ENCODE data around the gene CYP26B1.

The CYP26B1 gene, protein sequence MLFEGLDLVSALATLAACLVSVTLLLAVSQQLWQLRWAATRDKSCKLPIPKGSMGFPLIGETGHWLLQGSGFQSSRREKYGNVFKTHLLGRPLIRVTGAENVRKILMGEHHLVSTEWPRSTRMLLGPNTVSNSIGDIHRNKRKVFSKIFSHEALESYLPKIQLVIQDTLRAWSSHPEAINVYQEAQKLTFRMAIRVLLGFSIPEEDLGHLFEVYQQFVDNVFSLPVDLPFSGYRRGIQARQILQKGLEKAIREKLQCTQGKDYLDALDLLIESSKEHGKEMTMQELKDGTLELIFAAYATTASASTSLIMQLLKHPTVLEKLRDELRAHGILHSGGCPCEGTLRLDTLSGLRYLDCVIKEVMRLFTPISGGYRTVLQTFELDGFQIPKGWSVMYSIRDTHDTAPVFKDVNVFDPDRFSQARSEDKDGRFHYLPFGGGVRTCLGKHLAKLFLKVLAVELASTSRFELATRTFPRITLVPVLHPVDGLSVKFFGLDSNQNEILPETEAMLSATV

DNA sequence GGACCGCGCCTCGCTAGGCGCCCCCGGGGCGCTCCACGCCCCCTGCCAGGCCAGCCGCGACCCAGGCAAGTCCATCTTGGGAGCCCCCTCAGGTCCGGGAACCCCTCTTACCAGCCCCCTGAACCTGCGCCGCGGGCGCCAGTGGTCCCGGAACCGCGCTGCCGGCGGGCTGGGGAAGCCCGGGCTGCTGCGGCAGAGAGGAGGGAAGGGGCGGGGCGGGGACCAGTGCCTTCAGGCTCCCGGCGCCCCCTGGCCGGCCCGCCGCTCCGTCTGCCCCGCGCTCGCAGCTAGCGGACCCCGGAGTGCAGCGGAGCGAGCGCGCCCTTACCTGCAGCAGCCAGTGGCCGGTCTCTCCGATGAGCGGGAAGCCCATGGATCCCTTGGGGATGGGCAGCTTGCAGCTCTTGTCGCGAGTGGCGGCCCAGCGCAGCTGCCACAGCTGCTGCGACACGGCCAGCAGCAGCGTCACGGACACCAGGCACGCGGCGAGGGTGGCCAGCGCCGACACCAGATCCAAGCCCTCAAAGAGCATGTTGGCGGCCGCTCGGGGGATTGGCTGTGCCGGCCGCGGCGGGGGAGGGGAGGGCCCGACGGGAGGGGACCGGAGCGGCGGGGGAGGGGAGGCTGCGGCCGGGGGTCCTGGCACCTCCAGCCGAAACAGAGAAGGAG, at the start of gene CYP26B1:
Gene CYP26B1, minus strand, starts transcription at position 560 of the 669 bp plus-strand sequence. Its CDS starts 28 bp downstream, at position 532.
- peaks cover 69% of the 10 kb centered on the region for H3K27me3 Mint-ChIP-seq (ENCODE audit: low read depth)
- H3K27ac Mint-ChIP-seq: peak within 1 kb of the TSS; percentile 60
- peak; percentile 2 for DNase-seq (ENCODE audit: low spot score)
- H3K4me3 Mint-ChIP-seq: peak within 1 kb of the TSS; percentile 59
- peaks cover 17% of the 10 kb centered on the region for H3K4me1 Mint-ChIP-seq (ENCODE audit: low read depth)
- H3K9me3 Mint-ChIP-seq: no peaks in the 10 kb centered on the region
- H3K36me3 Mint-ChIP-seq (ENCODE audit: low read depth): peaks cover 7% of the 10 kb centered on the region

DNA sequence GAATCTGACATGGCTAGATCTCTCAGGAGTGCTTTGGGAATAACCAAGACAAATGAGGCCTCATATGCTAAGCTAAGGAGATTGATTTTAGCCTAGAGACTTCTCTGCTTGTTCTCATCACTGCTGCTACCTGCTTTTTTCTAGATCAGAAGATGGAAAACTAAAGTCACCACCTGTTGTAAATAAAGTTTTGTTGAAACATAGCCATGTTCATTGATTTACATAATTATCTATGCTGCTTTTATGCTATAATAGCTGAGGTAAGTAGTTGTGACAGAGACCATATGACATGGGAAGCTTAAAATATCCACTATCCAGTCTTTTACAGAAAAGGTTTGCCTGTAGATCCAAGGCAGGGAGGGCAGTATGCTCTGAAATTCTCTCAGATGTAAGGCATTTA, 46.1 kb upstream of the CYP26B1 start:
- H3K9me3 Mint-ChIP-seq: no peaks in the 10 kb centered on the region
- no peaks in the 10 kb centered on the region for H3K27me3 Mint-ChIP-seq (ENCODE audit: low read depth)
- DNase-seq (ENCODE audit: low spot score): no peak
- H3K4me1 Mint-ChIP-seq (ENCODE audit: low read depth): no peaks in the 10 kb centered on the region
- H3K27ac Mint-ChIP-seq: no peak overlapping the region
- no peak overlapping the region for H3K4me3 Mint-ChIP-seq
- H3K36me3 Mint-ChIP-seq (ENCODE audit: low read depth): no peaks in the 10 kb centered on the region

DNA sequence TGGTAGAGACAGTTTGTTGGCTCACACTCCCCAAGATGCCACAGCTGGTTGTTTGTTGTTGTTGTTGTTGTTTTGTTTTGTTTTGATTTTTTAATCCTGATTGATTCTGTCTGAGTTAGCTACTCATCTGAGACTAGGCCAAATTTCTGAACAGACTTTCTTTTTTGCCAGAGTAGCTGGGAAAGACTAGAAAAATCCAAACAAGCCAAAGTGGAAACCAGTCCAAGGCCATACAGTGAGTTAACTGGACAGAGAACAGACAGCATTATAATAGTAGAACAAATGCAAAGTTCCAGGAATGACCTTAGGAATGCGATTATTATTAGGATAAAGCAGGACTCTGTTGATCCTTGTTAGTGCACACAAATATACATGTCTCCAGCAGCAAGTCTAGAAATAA, 43.8 kb upstream of the CYP26B1 start:
- no peaks in the 10 kb centered on the region for H3K36me3 Mint-ChIP-seq (ENCODE audit: low read depth)
- no peaks in the 10 kb centered on the region for H3K4me1 Mint-ChIP-seq (ENCODE audit: low read depth)
- H3K27ac Mint-ChIP-seq: no peak overlapping the region
- no peak overlapping the region for H3K4me3 Mint-ChIP-seq
- no peak for DNase-seq (ENCODE audit: low spot score)
- no peaks in the 10 kb centered on the region for H3K9me3 Mint-ChIP-seq
- H3K27me3 Mint-ChIP-seq (ENCODE audit: low read depth): no peaks in the 10 kb centered on the region

DNA sequence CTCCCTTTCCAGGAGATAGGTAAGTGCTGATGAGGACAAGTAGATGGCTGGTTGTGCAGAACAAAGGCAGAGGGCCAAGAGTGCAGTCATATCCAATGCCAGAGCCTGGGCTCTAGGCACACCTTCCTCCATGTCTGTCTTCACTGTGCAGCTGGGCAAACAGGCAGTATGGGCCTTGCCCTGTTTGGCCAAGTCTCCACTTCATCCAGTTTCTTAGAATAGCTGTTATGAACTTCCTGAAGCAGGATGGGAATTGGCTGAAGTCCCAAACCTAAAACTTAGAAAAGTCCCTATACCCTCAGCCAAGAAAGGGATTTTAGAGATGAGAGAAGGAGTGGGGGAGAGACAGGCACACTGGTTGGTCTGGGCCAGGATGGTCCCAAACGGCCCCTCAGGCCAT, 37.5 kb upstream of the CYP26B1 start:
- H3K27me3 Mint-ChIP-seq (ENCODE audit: low read depth): no peaks in the 10 kb centered on the region
- no peaks in the 10 kb centered on the region for H3K4me1 Mint-ChIP-seq (ENCODE audit: low read depth)
- H3K9me3 Mint-ChIP-seq: no peaks in the 10 kb centered on the region

DNA sequence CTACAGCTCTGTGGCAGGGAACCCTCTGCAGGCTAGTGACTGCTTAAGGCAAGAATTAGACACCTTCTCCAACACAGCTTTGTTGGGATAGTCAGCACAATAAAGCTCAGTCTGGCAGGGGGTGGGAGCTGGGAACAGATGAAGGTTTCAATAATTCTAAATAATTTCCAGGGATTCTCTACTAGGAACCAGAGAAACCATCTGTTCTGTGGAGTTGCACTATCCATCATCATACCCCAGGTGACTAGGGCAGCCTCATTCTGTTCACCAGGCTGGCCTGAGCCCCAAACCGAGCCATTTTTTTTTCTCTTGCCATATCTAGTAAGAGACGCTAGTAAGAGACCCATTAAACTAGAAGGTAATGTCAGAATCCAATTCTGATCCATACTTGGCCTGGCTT, 35.8 kb upstream of the CYP26B1 start:
- Mint-ChIP-seq H3K4me1 (ENCODE audit: low read depth) (no peaks in the 10 kb centered on the region), H3K36me3 (ENCODE audit: low read depth) (no peaks in the 10 kb centered on the region), H3K4me3 (no peak overlapping the region), H3K27me3 (ENCODE audit: low read depth) (no peaks in the 10 kb centered on the region), H3K9me3 (no peaks in the 10 kb centered on the region), H3K27ac (no peak overlapping the region)
- no peak for DNase-seq (ENCODE audit: low spot score)

More for the DNA sequence above, 37.5 kb upstream of the CYP26B1 start:
- DNase-seq (ENCODE audit: low spot score): no peak
- Mint-ChIP-seq H3K27ac (no peak overlapping the region), H3K4me3 (no peak overlapping the region), H3K36me3 (ENCODE audit: low read depth) (no peaks in the 10 kb centered on the region)

DNA sequence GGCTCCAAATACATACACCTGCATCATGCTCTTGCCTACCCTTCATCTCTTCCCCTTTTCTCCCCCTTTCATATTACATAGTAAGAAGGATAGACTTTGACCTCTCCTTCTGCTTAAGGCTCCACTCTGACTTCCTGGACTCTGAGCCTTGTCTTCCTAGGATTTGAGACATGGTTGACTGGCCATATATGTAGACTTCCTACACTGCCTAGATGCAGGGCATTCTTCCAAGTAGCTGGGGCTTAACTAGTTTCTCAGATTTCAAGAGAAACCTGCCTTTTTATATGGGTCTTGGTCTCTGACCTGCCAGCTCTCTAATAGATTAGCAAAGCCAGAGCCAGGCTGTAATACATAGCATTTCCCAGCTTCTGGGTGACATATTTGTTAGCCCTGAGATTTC, 35.4 kb upstream of the CYP26B1 start:
- no peak overlapping the region for H3K27ac Mint-ChIP-seq
- no peak overlapping the region for H3K4me3 Mint-ChIP-seq
- H3K4me1 Mint-ChIP-seq (ENCODE audit: low read depth): no peaks in the 10 kb centered on the region
- H3K27me3 Mint-ChIP-seq (ENCODE audit: low read depth): no peaks in the 10 kb centered on the region
- no peaks in the 10 kb centered on the region for H3K36me3 Mint-ChIP-seq (ENCODE audit: low read depth)
- no peaks in the 10 kb centered on the region for H3K9me3 Mint-ChIP-seq
- no peak for DNase-seq (ENCODE audit: low spot score)

DNA sequence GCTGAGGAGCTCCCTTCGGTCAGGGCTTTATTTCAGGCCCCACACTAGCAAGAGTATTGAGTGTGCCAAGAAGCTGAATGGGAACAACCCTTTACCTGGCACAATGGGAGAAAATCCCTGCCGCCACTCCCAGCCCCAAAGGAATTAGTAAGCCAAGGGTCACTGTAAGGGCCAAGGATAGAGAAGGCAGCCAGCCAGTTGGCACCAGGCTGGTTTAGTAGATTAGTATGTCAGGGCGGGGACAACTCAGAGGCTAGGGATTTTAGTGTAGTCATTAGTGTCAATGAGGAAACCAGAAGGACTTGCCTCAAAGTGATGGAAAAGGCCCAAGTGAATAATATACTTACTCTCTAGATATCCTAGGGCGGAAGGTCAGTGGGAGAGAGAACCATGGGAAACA, 34.9 kb upstream of the CYP26B1 start:
- H3K27ac Mint-ChIP-seq: no peak overlapping the region

DNA sequence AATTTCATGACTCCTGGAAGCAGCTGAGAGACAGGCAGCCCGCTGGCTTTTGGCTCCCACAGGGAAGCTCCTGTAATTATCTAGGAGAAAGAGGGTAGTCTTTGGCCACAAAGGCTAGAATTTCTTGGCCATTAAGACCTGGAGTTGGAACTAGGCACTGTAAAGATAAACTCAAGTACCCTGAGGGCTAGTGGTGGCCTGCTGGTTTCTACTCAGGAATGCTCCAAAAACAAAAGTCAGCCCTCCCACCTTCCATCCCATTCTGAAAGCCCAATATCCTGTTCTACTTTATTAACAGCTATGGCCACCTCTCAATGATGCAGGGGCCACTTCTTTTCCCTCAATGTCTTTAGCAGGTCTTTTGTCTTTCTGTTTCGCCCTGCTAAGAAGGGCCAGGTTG, 34.0 kb upstream of the CYP26B1 start:
- Mint-ChIP-seq H3K9me3 (no peaks in the 10 kb centered on the region), H3K4me1 (ENCODE audit: low read depth) (no peaks in the 10 kb centered on the region), H3K27ac (no peak overlapping the region)

More for the DNA sequence above, 34.9 kb upstream of the CYP26B1 start:
- Mint-ChIP-seq H3K36me3 (ENCODE audit: low read depth) (no peaks in the 10 kb centered on the region), H3K4me1 (ENCODE audit: low read depth) (no peaks in the 10 kb centered on the region), H3K9me3 (no peaks in the 10 kb centered on the region), H3K4me3 (no peak overlapping the region), H3K27me3 (ENCODE audit: low read depth) (no peaks in the 10 kb centered on the region)
- DNase-seq (ENCODE audit: low spot score): no peak

DNA sequence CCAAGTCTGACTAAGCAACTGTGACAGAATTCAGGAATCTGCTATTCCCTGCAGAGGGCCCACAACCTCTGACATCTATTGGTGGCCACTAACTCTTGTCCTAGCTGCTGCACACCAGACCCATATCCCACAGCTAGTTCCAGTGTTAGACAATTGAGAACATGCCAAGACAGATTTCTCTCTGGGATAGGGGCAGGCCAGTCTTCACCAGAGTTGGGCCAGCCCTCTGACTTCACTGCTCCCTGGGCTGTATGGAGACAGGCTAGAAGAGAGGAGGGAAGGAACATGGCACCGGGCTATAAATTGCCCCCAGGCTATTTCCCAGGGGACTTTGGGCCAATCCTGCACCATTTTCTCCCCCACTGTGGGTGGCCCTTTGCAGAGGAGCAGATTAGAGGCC, 32.7 kb upstream of the CYP26B1 start:
- H3K27me3 Mint-ChIP-seq (ENCODE audit: low read depth): no peaks in the 10 kb centered on the region
- no peak overlapping the region for H3K4me3 Mint-ChIP-seq
- H3K9me3 Mint-ChIP-seq: no peaks in the 10 kb centered on the region
- DNase-seq (ENCODE audit: low spot score): no peak
- no peaks in the 10 kb centered on the region for H3K4me1 Mint-ChIP-seq (ENCODE audit: low read depth)
- no peaks in the 10 kb centered on the region for H3K36me3 Mint-ChIP-seq (ENCODE audit: low read depth)
- no peak overlapping the region for H3K27ac Mint-ChIP-seq

More for the DNA sequence above, 34.0 kb upstream of the CYP26B1 start:
- Mint-ChIP-seq H3K27me3 (ENCODE audit: low read depth) (no peaks in the 10 kb centered on the region), H3K36me3 (ENCODE audit: low read depth) (no peaks in the 10 kb centered on the region), H3K4me3 (no peak overlapping the region)
- no peak for DNase-seq (ENCODE audit: low spot score)

DNA sequence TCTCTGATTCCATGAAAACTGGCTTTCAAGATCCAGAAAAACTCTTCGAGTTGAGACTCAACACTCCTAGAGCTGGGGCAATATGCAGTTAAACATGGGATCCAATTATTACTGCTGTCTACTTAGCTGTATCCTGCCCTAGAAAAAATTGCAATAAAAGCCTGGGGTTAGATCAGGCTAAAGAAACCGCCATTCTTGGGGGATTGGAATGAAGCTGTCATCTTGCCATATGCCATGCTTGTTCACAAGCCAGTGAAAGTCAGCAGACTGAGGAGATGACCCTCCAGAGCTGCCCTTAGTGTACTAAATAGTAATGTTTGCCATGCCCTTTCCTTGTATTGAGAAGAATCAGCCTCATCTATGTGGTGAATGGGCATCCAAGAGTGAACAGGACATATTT, 30.9 kb upstream of the CYP26B1 start:
- Mint-ChIP-seq H3K27ac (no peak overlapping the region), H3K4me1 (ENCODE audit: low read depth) (no peaks in the 10 kb centered on the region), H3K36me3 (ENCODE audit: low read depth) (no peaks in the 10 kb centered on the region), H3K27me3 (ENCODE audit: low read depth) (no peaks in the 10 kb centered on the region), H3K9me3 (no peaks in the 10 kb centered on the region), H3K4me3 (no peak overlapping the region)
- DNase-seq (ENCODE audit: low spot score): no peak

DNA sequence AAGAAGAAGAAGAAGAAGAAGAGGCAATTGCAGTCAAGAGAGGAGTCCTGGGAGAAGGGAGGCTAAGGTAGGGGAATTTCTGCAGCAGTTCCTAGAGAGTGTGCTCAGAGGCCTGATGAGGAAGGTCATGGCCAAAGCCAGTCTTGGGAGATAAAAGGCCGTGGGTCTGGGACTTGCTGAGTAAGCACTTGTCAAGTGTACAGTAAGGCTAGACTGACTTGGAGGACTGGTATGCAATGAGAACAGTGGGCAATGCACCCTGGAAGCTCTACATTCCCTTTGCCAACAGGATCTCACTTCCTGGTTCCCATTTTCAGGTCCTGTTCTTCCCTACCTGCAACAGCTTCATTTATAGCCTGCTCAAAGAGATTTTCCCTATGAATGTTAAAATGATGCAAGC, 28.6 kb upstream of the CYP26B1 start:
- Mint-ChIP-seq H3K27me3 (ENCODE audit: low read depth) (no peaks in the 10 kb centered on the region), H3K4me3 (no peak overlapping the region), H3K4me1 (ENCODE audit: low read depth) (no peaks in the 10 kb centered on the region), H3K9me3 (no peaks in the 10 kb centered on the region), H3K27ac (no peak overlapping the region), H3K36me3 (ENCODE audit: low read depth) (no peaks in the 10 kb centered on the region)
- no peak for DNase-seq (ENCODE audit: low spot score)

DNA sequence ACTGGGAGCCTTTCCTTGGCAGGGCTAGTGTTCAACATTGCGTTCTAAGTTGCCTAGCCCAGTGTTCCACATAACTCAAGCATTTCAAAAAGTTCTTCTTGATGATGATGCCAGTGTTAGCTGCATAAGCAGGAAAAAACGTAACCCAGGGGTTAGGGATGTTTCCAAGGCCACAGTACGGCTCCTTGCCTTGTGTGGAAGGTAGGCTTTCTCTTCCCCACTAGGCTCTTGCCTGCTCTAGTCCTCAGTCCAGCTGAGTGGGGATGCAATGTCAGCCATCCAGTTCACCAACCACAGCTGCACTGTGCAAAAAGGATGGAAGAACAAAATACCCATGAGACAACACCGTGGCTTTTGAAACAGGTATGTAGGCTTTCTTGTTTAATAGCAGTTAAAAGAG, 28.0 kb upstream of the CYP26B1 start:
- H3K27me3 Mint-ChIP-seq (ENCODE audit: low read depth): no peaks in the 10 kb centered on the region
- no peaks in the 10 kb centered on the region for H3K36me3 Mint-ChIP-seq (ENCODE audit: low read depth)
- no peak for DNase-seq (ENCODE audit: low spot score)
- no peaks in the 10 kb centered on the region for H3K9me3 Mint-ChIP-seq
- H3K4me1 Mint-ChIP-seq (ENCODE audit: low read depth): no peaks in the 10 kb centered on the region
- H3K4me3 Mint-ChIP-seq: no peak overlapping the region
- no peak overlapping the region for H3K27ac Mint-ChIP-seq

DNA sequence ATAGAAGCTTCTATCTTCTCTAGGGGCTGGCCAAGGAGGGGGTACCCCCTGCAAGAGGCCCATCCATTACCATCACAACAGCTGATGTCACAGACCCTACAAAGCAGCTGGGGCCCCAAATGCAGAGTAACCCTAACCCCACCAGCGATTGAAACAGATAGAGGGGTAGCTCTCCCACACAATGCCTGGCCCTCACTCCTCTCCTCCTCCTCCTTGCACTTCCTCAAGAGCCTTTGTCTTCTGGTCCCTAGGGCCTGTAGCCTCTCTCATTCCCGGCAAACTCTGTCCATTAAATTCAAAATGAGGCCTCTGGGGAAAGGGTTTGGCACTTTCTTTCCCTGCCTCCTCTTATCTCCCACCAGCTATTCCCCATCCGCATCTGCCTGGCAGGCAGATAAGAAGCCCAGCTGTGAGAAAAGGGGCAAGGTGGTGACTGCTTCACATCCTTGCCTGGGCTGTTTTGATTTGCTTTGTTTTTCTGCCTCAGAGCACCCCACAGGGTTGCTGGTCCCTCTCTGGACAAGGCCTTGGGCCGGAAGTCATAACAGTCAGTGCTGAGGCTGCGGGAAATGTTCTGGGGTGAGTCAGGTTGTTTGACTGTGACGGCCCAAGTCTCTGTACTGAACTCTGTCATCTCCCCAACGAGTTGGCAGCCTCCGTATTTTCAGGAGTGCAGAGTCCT, 26.1 kb upstream of the CYP26B1 start:
- DNase-seq (ENCODE audit: low spot score): no peak

DNA sequence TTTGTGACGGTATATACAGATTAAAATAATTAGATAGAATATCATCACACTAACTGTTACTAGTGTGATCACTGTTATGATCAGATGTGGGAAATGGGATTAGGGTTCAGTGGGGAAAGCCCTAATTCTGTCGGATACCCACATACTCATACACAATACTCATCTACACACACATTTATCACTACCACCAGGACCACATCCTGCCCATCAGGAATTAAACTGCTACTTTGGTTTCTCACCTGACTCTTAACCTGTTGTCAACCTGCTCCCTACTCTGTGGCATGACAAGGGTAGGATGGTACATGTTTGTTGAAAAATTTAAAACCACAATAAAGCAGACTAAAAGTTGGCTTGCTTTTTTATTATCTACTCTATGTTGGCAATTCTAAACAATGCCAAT, 24.8 kb upstream of the CYP26B1 start:
- Mint-ChIP-seq H3K4me1 (ENCODE audit: low read depth) (no peaks in the 10 kb centered on the region), H3K27me3 (ENCODE audit: low read depth) (no peaks in the 10 kb centered on the region), H3K36me3 (ENCODE audit: low read depth) (no peaks in the 10 kb centered on the region), H3K4me3 (no peak overlapping the region), H3K9me3 (no peaks in the 10 kb centered on the region), H3K27ac (no peak overlapping the region)
- no peak for DNase-seq (ENCODE audit: low spot score)

More for the DNA sequence above, 26.1 kb upstream of the CYP26B1 start:
- no peaks in the 10 kb centered on the region for H3K4me1 Mint-ChIP-seq (ENCODE audit: low read depth)
- H3K36me3 Mint-ChIP-seq (ENCODE audit: low read depth): no peaks in the 10 kb centered on the region
- H3K27ac Mint-ChIP-seq: no peak overlapping the region
- H3K9me3 Mint-ChIP-seq: no peaks in the 10 kb centered on the region
- H3K4me3 Mint-ChIP-seq: no peak overlapping the region
- no peaks in the 10 kb centered on the region for H3K27me3 Mint-ChIP-seq (ENCODE audit: low read depth)
